GM12875 (cell line): ENCODE data around the gene FAM177A1.
"Not testable (repeated sequence)": the region's sequence is repeated elsewhere in the genome, so short reads cannot be mapped to it uniquely, and the experiment has no call there.

Experiments used
- H3K4me3 ChIP-seq: one replicate; pipeline ENCODE4 v1.5.1; 2011; ENCODE audit warnings: low read depth, low read length, control low read depth
- CTCF ChIP-seq: IDR thresholded peaks from 2 replicates; pipeline ENCODE4 v1.5.1; 2011; ENCODE audit warnings: low read depth, mild to moderate bottlenecking, control low read depth, inconsistent platforms, low read length, moderate library complexity, borderline replicate concordance; ENCODE audit not compliant: insufficient read depth

FAM177A1 gene

DNA sequence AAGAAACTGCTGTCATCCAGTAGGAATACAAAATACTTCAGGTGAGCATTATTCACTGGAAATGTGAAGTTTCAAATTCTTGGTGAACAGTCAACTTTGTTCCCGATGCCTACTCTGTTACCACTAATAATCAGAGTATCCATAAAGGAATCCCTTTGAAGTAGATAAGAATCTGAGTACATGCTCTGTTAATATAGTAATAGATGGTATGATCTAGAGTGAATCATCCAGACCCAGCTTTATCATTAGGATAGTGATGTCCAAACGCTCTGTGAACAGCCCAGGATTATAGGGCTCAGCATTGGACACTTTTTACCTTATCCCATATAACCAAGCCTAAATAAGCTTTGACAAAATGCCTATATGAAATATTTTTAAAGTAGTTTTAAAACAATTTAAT, 42.4 kb downstream of the FAM177A1 start:
- no peak for TF ChIP-seq CTCF
- H3K4me3 ChIP-seq, result no peak overlapping the region

DNA sequence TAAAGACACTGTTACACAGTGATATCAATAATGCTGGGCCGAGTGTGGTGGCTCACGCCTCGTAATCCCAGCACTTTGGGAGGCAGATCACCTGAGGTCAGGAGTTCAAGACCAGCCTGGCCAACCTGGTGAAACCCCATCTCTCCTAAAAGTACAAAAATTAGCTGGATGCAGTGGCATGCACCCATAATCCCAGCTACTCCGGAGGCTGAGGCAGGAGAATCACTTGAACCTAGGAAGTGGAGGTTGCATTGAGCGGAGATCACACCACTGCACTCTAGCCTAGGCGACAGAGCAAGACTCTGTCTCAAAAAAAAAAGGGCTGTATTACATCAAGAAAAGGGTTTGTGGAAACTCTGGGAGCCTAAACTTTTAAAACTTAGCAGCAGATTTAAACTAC, 48.6 kb downstream of the FAM177A1 start:
- H3K4me3 ChIP-seq, result not testable (repeated sequence)

- TF ChIP-seq CTCF, result no peak
- H3K4me3 ChIP-seq, result no peak overlapping the region
Observed at GRCh38 chr14:35107866-35108265, 61.8 kb downstream of the FAM177A1 start.

DNA sequence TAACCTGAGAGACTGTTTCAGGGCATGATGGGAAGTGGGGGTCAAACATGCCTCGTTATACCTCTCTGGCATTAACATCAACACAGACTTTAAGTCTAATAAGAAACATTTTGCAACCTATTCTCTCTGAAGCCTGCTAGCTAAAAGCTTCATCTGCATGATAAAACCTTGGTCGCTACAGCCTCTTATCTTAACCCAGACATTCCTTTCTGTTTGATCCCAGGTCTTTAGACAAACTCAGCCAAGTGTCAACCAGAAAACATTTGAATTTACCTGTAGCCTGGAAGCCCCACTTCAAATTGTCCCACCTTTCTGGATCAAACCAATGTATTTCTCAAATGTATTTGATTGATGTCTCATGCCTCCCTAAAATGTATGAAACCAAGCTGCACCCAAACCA, 66.6 kb downstream of the FAM177A1 start:
- no peak for TF ChIP-seq CTCF

GRCh38 chr14:35113308-35113950, 67.4 kb downstream of the FAM177A1 start:
- H3K4me3 ChIP-seq, result no peak overlapping the region
- TF ChIP-seq CTCF, result no peak

More for the DNA sequence above, 66.6 kb downstream of the FAM177A1 start:
- H3K4me3 ChIP-seq, result no peak overlapping the region

DNA sequence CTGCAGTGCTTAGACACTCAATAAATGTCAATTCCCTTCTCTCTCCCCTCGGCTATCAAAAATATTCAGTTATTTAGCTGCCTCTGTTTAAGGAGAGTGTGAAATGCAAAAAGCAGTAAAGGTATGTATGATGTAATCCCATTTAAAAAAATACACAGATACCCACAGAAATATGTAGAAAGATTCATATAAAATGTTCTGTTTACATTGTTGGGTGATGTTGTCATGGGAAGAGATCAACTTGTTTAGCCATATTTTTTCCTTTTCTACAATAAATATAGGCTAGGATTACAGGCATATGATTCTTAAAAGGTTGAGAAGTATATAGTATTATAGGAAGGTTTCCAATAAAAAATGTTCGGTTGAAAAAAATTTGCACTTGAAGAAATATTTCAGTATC, 68.0 kb downstream of the FAM177A1 start:
- no peak overlapping the region for H3K4me3 ChIP-seq
- TF ChIP-seq CTCF, result no peak

DNA sequence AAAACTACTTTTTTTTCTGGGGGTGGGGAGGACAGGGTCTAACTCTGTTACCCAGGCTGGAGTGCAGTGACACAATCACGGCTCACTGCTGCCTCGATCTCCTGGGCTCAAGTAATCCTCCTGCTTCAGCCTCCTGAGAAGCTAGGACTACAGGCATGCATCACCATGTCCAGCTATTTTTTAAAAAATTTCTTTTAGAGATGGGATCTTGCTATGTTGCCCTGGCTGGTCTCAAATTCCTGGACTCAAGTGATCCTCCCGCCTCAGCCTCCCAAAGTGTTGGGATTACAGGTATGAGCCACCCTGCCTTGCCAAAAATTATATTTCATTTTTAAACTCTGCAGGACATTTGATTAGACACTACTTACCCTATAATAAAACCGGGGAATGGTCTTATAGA, 70.2 kb downstream of the FAM177A1 start:
- H3K4me3 ChIP-seq, result no peak overlapping the region
- no peak for TF ChIP-seq CTCF

DNA sequence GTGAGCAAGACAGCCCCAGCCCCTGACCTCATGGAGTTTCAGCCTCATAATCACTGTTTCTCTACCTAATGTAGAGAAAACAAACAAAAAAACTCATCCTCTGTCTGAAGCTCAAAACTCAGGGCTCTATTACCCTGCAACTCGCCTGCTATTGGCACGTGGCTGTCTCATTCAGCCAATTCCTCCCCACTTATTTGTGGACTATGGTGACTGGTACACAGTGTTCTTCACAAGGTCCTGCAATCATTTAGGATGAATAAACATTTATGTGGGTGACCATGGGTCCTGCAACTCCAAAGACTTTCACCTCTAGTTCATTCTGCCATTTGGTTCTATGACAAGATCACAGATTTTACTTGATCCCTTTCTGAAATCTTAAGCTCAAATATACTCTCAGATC, 71.0 kb downstream of the FAM177A1 start:
- no peak for TF ChIP-seq CTCF
- H3K4me3 ChIP-seq, result no peak overlapping the region
